Measurements from ENCODE around the gene GLIS1.

The GLIS1 gene

DNA sequence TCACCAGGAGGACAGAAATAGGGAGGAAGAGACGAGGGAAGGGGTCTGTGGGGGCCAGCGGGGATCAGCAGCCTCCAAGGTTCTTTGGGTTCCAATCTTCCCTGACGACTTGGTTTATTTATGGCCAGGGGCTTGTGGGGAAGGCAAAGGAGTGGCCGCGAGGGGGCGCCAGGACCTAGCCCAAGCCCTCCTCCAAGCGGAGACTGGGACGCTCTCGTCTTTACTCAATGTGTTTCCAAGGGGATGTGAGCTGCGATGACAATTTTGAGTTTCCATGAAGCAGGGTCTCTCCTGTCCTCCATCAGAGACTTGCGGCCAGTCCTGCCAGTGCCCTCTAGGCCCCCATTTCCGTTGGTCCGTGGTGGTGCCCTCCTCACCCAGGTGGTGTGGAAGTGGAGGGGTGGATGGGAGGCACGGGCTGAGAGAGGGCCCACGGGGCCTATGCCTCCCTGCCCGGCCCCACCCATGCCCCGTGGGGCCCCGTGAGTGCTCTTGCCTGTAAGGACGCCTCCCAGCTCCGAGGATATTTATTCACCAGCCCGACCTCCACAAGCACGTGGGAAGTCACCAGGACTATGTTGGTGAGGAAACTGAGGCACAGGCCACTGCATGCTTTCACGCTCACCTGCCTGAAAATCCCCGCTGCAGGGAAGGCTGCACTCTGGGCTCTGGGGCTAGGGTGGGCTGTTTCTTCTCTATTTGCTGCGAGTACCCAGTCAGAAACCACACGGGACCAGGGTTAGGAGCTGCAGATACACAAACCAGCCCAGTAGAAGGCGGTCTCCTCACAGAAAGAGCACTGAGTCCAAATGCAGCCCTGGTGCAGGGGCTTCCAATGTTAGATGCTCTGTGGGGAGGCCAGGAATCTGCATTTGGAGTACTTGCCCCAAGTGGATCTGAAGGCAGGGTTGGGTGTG, 253.2 kb downstream of the GLIS1 start:
- peak; percentile 91 for DNase-seq (ENCODE audit: low spot score)

DNA sequence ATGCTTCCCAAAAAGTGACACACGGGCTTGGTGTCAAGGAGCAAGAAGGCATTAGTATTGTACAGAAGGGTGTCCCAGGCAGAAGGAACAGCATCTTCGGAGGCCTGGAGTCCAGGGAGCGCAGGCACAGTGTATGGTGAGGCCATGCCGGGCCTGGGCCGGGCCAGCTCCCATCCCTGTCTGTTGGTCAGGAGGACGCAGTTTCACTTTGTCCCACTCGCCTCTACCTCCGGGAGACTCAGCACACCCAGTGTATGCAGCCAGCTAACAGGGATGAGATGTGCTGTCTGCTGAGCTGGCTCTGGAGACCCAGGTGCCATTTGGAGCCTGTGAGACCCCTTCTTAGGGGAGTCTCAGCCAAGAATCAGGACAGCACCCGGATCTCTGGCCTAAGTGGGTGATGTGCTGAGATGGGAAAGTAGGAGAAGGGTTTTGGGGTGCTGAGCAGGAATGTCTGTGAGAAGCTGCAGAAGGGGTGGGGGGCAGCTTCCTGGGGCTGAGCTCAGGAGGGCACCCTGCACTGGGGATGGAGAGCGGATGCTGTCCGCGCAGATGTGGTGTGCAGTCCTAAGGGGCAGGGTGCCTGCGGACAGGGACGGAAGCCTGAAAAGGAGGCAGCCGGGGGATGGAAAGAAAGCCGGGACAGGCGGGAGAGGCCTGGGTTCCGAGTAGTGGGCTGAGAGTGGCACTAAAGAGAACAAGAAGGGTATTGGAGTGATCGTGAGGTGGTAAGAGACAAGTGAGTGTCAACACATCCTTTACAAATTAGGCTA, 254.1 kb downstream of the GLIS1 start:
- no peak for DNase-seq (ENCODE audit: low spot score)

DNA sequence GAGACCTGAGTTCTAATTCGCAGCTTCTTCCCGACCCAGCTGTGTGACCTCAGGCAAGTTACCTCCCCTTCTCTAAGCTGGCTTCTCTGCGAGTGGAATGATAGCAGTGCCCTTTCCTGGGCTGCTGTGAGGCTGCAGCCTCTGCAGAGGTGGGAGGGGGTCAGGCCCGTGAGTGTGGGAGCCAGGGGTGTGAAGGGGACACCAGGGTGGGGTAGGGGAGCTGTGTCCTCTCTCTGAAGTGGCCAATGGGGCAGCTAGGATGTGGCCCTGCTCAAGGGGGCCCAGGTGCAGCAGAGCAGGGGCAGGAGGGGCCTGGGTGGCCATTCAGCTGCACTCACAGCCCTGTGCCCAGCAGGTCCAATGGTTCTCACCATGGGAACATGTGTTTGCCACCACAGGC, 255.3 kb downstream of the GLIS1 start:
- DNase-seq (ENCODE audit: low spot score) = no peak

DNA sequence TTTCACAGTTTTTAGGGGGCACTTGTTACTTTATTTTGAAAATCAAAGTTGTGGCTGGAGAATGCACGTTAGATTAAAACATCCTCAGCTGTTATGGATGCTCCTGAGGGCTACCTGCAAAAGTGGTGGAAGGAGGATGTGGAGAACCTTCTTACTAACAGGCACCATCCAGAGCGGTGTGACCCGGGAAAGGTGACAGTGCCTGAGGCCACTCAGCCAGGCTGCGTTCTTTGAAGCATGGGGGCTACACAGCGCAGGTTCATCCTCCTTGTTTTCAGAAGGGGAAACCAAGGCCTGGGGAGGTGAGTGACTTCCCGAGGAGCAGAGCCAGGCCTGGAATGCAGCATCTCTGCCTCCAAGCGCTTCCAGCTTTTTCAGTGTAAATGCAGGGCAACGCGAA, 255.8 kb downstream of the GLIS1 start:
- DNase-seq (ENCODE audit: low spot score) = no peak

DNA sequence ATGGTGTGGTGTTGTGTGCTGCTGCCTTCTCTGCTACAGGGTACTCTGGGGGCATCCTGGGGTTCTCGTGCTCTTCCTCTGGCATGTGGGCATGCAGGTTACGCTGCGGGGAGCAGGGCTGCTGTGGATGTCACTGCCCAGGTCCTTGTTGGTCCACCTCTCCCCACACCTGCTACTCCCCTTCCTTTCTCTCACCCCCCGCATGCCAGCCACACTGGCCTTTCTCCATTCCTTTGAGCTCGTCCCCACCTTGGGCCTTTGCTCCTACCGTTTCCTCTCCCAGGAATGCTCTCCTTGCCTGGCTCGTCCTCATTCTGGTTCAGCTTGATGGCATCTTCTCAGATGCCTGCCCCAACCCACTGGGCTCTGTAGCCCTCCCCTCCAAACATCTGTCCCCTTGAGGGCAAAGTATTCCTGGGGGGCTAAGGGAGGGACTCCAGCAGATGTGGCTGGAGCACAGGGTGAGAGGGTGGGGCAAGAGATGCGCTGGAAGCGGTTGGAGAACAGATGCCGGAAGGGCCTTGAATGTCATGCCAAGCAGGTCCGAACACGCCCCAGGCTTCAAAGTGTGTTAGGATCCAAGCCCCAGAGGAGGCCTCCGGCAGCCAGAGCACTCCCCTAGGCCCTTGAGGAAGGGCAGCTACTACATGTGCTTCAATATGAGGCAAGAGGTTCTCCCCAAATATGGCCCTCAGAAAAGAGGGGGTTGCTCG, 256.4 kb downstream of the GLIS1 start:
- DNase-seq (ENCODE audit: low spot score) = no peak

DNA sequence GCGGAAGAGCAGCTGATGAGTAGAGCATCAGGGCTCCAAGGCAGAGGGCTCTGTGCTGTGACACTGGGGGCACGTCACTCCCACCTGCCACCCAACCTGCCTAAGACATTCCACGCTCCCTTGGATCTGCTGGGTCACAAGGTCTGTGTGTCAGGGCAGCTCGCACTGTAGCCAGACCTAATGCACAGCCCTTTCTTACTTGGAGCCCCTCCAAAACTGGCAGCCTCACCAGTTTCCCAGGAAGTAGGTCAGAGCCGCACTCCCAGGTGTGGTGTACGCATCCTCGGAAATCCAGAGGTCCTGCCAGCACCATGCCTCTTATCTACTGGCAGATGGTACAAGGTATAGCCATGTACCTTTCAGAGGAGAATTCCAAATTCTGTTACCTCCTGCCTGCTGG, 257.5 kb downstream of the GLIS1 start:
- DNase-seq (ENCODE audit: low spot score) = no peak

DNA sequence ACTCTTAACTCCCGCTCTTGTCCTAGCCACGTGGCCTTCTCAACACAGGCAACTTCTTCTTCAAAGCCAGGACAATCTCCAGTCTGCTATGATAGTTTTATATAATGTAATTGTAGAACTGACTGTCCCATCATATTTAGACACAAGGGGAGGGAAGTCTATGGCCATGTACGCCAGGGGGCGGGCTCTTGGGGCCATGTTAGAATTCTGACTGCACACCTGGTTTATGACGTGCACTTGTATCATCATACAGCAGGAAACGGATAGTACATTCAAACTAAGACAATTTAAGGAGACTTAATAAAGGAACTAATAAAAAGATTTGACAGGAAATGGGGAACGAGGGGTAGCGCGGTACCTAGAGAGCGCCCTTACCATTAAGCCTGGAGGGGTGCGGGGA, 258.3 kb downstream of the GLIS1 start:
- DNase-seq (ENCODE audit: low spot score) = no peak

DNA sequence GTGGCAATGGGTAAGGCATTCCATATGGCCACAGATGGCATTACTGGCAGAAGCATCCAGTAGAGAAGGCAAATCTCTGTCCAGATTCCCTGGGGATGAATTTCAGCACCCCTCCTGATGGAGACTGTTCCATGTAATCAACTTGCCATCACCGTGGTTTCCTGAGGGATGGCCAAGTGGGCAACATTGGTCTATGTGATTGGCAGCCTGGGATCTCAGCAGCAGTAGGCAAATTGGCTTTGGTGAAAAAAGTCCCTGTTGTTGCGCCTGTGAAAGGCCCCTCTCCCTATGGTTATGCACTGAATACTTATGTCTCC, 260.5 kb downstream of the GLIS1 start:
- DNase-seq (ENCODE audit: low spot score) = no peak

DNA sequence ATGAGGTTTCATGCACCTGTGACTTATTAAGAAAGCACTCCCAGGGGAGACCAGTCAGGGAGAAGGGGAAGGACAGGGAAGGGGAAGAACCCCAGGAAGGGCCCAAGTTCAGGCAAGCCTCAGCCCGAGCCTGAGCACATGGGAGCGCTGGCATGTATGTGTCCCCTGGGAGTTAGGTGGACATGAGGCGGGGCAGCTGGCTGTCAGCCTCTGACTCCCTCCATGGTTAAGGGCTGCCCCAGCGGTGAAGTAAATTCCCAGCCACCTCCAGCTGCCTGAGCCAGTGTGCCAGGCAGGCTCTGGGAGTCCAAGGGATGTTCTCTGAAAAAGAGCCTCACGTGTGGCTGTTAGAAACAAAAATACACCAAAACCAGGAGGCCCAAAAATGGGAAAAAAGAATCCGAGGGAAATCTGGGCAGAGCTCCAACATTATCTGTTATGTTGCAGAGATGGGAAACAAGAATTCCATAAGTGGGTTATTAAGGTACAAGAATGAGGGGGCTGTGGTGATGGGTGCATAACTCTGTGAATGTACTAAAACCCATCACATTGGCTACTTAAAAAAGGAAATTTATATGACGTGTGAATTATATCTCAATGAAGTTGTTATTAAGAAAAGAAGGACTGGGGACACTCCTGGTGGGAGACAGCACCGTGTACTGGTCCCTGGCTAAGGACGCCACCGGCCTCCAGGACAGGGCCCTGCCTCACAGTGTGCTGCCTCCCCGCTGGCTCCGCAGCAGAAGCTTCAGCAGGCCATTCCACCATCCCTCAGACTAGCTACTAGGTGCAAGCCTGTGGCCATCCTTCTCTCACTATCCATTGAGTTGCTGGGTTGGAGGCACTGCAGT, 261.1 kb downstream of the GLIS1 start:
- no peak for DNase-seq (ENCODE audit: low spot score)

DNA sequence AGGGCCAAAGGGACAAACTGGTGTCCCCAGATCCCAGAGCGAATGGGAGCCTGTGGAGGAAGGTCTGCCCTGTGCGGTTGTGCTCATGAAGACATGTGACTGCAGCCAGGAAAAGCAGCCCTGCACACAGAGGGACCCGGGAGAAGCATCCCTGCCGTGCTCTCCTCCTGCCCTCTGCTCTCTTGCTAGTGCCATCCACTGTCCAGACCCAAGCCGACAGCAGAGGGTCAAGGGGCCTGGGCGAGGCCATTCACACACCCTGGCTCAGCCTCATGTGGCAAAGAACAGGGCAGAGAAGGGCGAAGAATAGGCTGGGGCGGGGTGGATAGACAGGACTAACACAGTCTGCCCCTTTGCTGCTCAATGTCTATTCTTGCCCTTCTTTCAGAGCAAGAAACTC, 262.4 kb downstream of the GLIS1 start:
- no peak for DNase-seq (ENCODE audit: low spot score)

DNA sequence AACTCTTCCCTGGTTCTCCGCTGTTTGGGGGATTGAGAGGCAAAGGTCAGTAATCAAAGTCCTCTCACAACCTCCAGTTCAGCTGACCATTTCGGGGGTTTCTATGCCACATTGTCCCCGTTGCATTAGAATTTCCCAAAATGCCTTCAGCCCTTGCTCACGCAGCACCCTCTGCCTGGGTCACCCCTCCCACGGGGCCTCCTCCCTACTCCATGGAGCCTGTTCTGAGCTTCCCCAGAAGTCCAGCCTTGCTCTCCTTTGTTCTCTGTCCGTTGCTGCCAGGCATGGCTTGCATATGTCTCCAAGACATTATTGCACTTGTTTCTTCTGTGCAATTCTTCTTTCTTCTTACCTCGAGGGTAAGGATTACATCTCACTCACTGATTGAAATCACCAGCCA, 263.3 kb downstream of the GLIS1 start:
- no peak for DNase-seq (ENCODE audit: low spot score)

DNA sequence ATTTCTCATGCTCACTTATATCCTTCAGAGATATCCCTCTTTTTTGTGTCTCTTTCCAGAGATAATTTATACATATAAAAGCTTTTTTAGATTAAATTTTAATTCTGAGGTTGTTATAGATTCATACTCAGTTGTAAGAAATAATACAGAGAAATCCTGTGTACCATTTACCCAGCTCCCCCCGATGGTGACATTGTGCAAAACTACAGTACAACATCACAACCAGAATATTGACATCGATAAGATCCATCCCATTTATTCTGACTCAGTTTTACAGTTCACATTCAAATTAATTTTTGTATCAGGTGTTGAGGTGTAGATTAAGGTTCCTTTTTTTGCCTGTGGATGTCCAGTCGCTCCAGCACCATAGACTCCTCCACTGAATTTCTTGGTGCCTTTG, 265.5 kb downstream of the GLIS1 start:
- no peak for DNase-seq (ENCODE audit: low spot score)

DNA sequence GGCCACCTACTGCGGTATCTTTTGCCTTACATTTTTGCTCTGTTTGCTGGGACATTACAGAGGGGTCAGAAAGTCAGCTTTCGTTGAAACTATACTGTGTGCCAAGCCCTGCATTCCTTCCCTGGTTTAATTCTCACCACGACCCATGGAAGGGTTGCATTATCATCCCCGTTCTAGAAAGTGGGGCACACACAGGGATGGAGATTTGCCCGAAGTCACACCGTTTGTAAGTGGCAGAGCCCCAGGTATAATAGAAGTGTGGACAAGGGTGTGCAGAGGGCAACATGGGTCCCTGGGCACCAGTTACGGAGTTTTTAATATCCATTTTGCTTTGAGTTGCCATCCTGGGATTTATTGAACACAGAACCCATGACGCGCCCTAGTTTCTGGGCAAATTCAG, 268.0 kb downstream of the GLIS1 start:
- DNase-seq (ENCODE audit: low spot score) = no peak

DNA sequence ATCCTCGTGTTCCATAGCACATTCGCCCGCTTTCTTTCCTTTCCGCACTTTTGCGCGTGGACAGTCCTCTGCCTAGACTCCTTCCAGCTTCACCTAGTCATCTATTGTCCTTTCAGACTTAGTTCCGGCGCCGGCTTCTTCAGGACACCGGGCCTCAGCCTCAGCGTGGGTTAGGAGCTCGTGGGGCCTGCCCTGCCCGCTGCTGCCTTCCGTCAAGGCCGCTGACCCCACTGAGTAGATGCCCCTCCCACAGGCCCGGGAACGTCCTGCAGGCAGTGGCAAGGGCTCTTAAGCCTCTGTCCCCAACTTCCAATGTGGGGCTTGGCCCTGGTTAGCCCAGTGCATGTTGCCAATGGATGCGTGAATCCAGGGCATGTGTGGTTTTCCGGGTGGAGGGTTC, 268.4 kb downstream of the GLIS1 start:
- no peak for DNase-seq (ENCODE audit: low spot score)

DNA sequence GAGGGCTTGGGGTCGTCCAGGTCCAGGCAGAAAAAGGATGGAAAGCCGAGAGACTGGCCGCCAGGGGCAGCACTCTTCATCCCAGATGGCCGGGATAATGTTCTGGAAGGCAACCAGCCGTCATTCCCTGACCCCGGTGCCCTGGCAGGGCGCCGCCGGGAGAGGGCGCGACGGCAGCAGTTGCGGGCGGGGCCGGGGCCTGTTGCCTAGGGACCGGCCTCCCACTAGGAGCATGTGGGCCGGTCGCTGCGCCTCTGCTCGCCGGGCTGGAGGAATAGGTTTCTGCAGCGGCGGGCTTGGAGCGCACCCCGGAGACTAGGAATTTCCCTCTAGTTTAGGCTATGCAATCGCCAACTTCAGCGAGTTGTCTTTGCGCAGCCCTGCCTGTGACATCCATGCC, 268.8 kb downstream of the GLIS1 start:
- DNase-seq (ENCODE audit: low spot score) = peak; percentile 94

DNA sequence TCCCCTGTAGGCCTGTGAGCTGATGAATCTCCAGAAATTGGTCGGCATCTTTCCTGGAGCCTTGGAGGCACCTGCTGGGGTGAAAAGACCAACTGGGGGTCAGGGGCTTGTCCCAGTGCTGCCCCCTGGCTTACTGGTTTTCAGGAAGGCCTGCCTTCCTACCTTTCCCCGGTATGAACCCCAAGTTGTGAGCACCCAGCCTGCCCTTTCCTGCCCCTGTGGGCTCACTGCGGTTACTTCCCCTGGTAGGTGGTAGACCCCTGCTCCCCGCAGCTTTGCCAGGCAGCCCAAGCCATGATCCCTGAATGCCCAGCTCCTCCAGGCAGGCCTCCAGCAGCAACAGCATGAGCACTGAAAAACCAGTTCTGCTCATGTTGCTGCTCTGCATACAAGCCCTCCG, 269.6 kb downstream of the GLIS1 start:
- DNase-seq (ENCODE audit: low spot score) = no peak

DNA sequence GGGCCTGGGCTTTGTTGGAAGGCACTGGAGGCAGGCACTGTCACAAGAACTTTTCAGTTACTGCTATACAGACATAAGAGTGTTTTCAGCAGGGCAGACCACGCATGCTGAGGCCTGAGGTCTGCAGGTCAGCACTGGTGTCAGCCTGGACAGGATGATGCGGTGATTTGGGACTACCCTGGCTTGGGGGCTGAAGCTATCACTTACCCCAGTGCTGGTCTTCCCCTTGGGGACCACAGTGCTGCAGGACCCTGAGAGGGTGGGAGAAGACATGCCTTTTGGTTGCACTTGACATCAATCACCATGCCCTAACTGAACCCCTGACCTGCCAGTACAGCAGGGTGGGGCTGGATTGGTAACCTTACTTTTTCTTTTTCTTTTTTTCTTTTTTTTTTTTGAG, 270.6 kb downstream of the GLIS1 start:
- DNase-seq (ENCODE audit: low spot score) = no peak

DNA sequence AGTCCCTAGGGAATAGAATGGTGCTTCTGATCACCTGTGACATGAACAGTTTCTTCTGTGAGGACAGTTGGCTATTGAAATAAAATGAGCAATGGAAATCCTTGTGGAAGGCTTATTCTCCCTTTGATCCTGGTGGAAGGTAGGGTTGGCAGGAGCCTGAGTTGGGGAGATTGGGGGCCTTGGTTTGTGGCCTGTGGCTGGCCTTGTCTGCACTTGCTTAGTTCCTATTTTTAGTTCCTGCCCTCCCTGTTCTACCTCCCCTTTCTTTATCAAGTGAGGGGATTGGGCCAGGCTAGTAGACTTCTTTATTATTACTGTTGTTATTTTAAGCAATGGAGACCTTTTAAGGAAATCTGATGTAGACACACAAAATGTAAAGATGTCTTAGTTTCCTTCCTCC, 271.6 kb downstream of the GLIS1 start:
- DNase-seq (ENCODE audit: low spot score) = no peak

DNA sequence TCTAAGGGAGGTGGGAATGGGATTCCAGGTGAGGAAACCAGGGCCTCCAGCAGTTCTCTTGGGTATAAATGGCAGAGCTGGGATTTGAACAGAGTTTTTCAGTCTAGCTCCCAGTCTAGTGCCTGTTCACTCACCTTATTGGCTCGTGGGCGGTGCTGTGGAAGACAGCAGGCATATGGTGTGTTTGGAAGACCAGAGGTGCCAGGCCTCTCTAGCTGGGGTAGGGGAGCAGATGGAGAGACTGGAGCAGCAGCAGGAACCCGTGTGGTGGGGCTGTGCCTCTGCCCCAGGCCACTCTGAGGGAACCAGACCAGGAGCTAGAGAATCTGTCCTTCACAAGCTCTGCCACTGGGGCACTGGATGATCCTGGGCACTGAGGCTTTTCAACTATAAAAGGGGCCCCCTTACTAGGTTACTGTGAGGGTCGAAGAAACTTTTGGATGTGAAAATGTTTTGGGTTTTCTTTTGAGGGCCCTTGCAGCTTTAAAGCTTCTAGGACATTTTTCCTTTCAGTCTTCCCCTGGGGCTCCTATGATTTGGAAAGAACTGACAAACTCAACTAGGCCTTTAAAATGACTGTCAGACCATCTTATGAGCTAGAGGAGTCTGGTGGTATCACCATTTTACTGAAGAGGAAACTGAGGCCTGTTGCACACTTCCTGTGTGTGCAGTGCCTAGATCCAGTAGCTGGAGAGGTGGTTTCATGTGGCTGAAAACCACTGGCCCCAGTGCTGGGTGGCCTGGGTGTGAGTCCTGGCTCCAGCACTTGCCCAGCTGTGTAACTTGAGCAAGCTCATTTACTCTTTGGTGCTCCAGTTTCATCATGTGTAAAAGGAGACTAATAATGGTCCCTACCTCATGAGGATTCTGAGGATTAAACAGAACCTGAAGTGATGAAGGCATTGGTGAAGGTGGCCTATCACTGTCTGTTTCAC, 273.7 kb downstream of the GLIS1 start:
- DNase-seq (ENCODE audit: low spot score) = no peak

DNA sequence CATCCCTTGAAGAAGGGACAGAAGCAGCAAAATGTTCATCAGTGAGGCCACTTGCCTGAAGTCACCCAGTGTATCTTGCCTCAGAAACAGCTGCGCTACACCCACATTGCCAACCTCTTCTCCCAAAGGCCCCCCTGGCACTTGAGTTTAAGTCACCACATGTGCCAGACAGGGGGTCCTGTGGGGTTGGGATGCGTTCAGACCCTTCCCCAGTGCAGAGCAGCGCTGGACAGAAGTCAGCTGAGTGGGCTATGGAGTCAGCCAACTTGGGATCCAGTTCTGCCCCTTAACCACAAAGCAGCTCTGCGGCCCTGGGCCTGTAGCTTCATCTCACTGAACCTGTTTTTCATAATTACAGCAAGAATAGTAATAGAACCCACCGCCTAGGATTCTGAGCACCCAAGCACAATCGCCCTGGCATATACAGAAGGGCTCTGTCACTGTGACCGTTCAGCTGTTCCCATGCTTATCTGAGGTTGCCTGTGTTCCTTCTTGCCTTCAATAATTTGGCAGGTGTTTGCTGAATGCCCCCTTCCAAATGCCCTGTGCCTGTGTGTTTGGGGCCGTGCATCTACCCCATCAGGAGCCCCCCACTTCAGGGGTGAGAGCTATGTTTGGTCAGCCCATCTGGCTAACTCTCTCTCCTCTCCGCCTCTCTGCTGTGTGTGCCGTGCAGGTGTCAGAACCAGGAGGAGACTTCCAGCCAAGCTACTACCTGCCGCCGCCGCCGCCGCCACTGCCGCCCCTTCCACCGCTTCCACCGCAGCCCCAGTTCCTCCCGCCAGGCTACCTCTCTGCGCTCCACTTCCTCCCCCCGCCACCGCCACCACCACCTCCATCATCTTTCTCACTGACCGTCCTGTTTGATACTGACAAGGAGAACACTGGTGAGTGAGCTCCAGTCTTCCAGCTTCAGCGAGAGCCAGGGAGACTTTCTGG, 274.7 kb downstream of the GLIS1 start:
- DNase-seq (ENCODE audit: low spot score) = no peak
